Uterus (tissue), 4 donors: ENCODE results near the gene FN1. TPM values are rescaled to one million over a fixed set of nuclear protein-coding genes. Genes with fewer than 3 reads are reported as not detected.

Experiments used
- DNase-seq, 2 donors: peaks; one replicate each; pipeline ENCODE4 v3.0.0-alpha.2; 2019 to 2020
- H3K27ac ChIP-seq, 2 donors: fragments of 200-600 bp; sonication (generic); 1 replicate in 1 of 2; 2 replicates in 1 of 2; pipeline ENCODE4 v1.5.1; 2016 to 2018
- H3K27me3 ChIP-seq, 2 donors: fragments of 200-600 bp; sonication (generic); one replicate each; pipeline ENCODE4 v1.5.1; 2018 to 2019; ENCODE audit warnings: control low read depth in 1 of 2
- H3K36me3 ChIP-seq, 2 donors: fragments of 200-600 bp; sonication (generic); one replicate each; pipeline ENCODE4 v1.5.1; 2019; ENCODE audit warnings: control low read depth in 1 of 2
- H3K4me1 ChIP-seq, 2 donors: fragments of 200-600 bp; sonication (generic); one replicate each; pipeline ENCODE4 v1.5.1; 2018 to 2019; ENCODE audit warnings: control low read depth in 1 of 2
- H3K4me3 ChIP-seq, 2 donors: fragments of 200-600 bp; sonication (generic); 1 replicate in 1 of 2; 2 replicates in 1 of 2; pipeline ENCODE4 v1.5.1; 2018 to 2019; ENCODE audit warnings: mild to moderate bottlenecking in 1 of 2
- H3K9me3 ChIP-seq, 2 donors: fragments of 200-600 bp; sonication (generic); one replicate each; pipeline ENCODE4 v1.5.1; 2019; ENCODE audit warnings: control low read depth in 1 of 2
- CTCF ChIP-seq, 4 experiments: fragments of 200-600 bp in 2 of 4; fragments of 450-650 bp in 2 of 4; sonication (generic) in 2 of 4; IDR thresholded peaks; one replicate each; pipeline ENCODE4 v1.5.1; 2016 to 2019; ENCODE audit warnings: antibody characterized with exemption in 4 of 4, mild to moderate bottlenecking in 2 of 4, moderate library complexity in 1 of 4
- POLR2A ChIP-seq, 2 donors: fragments of 450-650 bp; IDR thresholded peaks; one replicate each; pipeline ENCODE4 v1.6.1; 2016; ENCODE audit warnings: antibody characterized with exemption in 2 of 2, mild to moderate bottlenecking in 1 of 2, moderate library complexity in 1 of 2
- intact Hi-C: fragments of 100-400 bp; cut with DNase I; formaldehyde crosslinking; loops from one replicate; pipeline ENCODE4 v1.15.1; 2023; ENCODE audit warnings: low total_unique reads
- total RNA-seq, 4 donors: library from RNA; depleted of rRNA in 3 of 4; stranded (reverse); fragments of >200 nt in 3 of 4; gene quantifications; one replicate each; pipeline versions ENCODE4 v1.1.0 to v1.2.4, GENCODE V29; 2014 to 2023
- donor health status: DM: yes; HTN: yes; CAD: no.

Gene FN1
- total RNA-seq, 4 donors from 2014 or later: 218 to 1,074 (median 261) TPM

GRCh38 chr2:215418064-215418963 is 17.6 kb downstream of the FN1 start:
- intact Hi-C loops: no loop called here
- DNase-seq: no peak
- no peaks in the 10 kb centered on the region for H3K36me3 ChIP-seq

GRCh38 chr2:215417400-215417951 is 18.4 kb downstream of the FN1 start:
- no peak for DNase-seq
- intact Hi-C loops: no loop called here
- Histone ChIP-seq H3K4me1 (no peaks in the 10 kb centered on the region), H3K27ac (no peak overlapping the region), H3K27me3 (no peaks in the 10 kb centered on the region), H3K9me3 (no peaks in the 10 kb centered on the region), H3K36me3 (no peaks in the 10 kb centered on the region), H3K4me3 (no peak overlapping the region)
- TF ChIP-seq CTCF (IDR thresholded peaks at IDR 0.05) (no peak), POLR2A (IDR thresholded peaks at IDR 0.05) (no peak)

More at GRCh38 chr2:215418064-215418963, 17.6 kb downstream of the FN1 start:
- no peaks in the 10 kb centered on the region for H3K27me3 ChIP-seq
- TF ChIP-seq POLR2A (IDR thresholded peaks at IDR 0.05) (no peak), CTCF (IDR thresholded peaks at IDR 0.05) (no peak)
- no peaks in the 10 kb centered on the region for H3K9me3 ChIP-seq
- H3K4me1 ChIP-seq: no peaks in the 10 kb centered on the region
- no peak overlapping the region for H3K4me3 ChIP-seq
- no peak overlapping the region for H3K27ac ChIP-seq

DNA sequence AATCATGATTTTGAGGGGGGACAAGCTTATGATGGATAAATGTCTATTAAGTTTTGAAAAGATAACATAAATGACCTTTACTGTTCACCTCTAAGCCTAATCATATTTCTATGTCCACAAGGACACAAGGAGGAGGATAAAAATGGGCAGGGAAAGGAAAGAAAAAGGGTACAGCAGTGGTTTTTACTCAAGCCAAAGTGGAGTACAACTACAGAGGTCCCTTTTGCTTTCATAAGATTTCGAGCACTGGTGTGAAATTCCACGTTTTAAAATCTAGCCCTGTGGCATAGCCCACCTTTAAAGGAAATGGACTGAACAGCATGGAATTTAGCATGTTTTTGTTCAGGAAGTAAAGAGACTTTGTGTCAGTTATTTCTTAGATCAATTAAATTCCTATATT is 19.2 kb downstream of the FN1 start:
- Histone ChIP-seq H3K9me3 (no peaks in the 10 kb centered on the region), H3K27me3 (no peaks in the 10 kb centered on the region), H3K36me3 (no peaks in the 10 kb centered on the region), H3K27ac (no peak overlapping the region), H3K4me1 (no peaks in the 10 kb centered on the region), H3K4me3 (no peak overlapping the region)
- TF ChIP-seq CTCF (IDR thresholded peaks at IDR 0.05) (no peak), POLR2A (IDR thresholded peaks at IDR 0.05) (no peak)
- no peak for DNase-seq
- intact Hi-C loops: no loop called here

GRCh38 chr2:215415820-215416577 is 19.9 kb downstream of the FN1 start:
- Histone ChIP-seq H3K36me3 (no peaks in the 10 kb centered on the region), H3K27me3 (no peaks in the 10 kb centered on the region), H3K27ac (no peak overlapping the region), H3K4me3 (no peak overlapping the region), H3K4me1 (no peaks in the 10 kb centered on the region), H3K9me3 (no peaks in the 10 kb centered on the region)
- DNase-seq: no peak
- no peak for TF ChIP-seq CTCF (IDR thresholded peaks at IDR 0.05)
- no peak for TF ChIP-seq POLR2A (IDR thresholded peaks at IDR 0.05)
- intact Hi-C loops: no loop called here

DNA sequence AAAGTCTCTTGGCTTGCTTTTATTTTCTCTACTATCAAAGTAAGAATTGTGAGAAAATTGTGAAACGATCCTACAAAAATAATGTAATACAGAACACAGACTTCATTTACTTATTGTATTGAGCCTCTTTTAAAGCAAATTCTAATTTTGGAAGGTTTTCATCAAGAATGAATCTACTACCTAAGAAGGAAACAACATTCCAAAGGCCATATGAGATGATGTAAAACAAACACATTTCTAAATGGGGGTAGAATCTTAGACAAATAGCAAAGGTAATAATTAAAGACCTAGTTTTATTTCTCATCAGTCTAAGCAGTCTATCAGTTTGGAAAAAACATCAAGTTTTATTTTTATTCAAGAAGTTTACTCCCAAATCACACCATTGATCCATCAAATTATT is 20.6 kb downstream of the FN1 start:
- H3K4me3 ChIP-seq: no peak overlapping the region
- H3K27ac ChIP-seq: no peak overlapping the region
- no peak for DNase-seq
- no peak for TF ChIP-seq CTCF (IDR thresholded peaks at IDR 0.05)
- TF ChIP-seq POLR2A (IDR thresholded peaks at IDR 0.05): no peak
- H3K27me3 ChIP-seq: no peaks in the 10 kb centered on the region
- intact Hi-C loops: no loop called here
- H3K36me3 ChIP-seq: no peaks in the 10 kb centered on the region
- no peaks in the 10 kb centered on the region for H3K9me3 ChIP-seq
- H3K4me1 ChIP-seq: no peaks in the 10 kb centered on the region
